Measurements from ENCODE around the gene SPA17. TPM values are rescaled to one million over a fixed set of nuclear protein-coding genes. Genes with fewer than 3 reads are reported as not detected.

SPA17 gene
- total and polyA plus RNA-seq, 2 of the 4 experiments (the other 2 are of a cell fraction), result 9.9 to 10.6 TPM

DNA sequence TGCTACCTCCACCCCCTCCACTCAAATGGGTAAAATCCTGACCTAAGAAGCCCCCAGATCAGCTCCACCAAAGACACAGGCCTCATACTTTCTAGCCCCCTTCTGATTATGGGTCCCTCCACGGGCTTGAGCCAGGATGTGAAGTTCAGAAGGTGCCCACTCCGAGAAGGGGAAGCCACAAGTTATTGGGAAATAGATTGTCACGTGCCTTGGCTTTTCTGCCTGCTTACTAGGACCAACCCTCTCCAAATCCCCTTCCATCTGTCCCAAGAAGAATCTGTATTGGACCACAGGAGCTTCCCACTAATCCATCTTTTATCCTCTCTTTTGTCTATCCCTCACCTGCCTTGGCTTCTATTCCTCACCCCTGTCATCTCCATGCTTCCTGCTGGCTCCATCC is 63.0 kb downstream of the SPA17 start:
- Histone ChIP-seq H2BK20ac (ENCODE audit: low read depth, low read length) (no peak overlapping the region), H2BK15ac (ENCODE audit: low read depth, low read length) (no peak overlapping the region), H2BK120ac (ENCODE audit: low read depth, low read length) (no peak overlapping the region), H3K23ac (ENCODE audit: low read depth, low read length) (no peak overlapping the region), H4K8ac (ENCODE audit: low read depth in 2 of 2, low read length in 2 of 2) (no peak overlapping the region), H3K4me3 (ENCODE audit: insufficient read depth, low read depth, low read length) (no peak overlapping the region), H3K4me2 (ENCODE audit: low read depth, low read length) (no peak overlapping the region), H3K14ac (replicated peaks; ENCODE audit: low read depth, low read length) (no peak overlapping the region), H4K5ac (ENCODE audit: low read depth, low read length) (no peak overlapping the region), H2BK5ac (ENCODE audit: low read depth, low read length, poor library complexity, severe bottlenecking) (no peak overlapping the region), H2AK9ac (replicated peaks; ENCODE audit: low read depth, low read length, poor library complexity) (no peak overlapping the region), H3K9me3 (ENCODE audit: control insufficient read depth, insufficient read depth, low read length) (no peaks in the 10 kb centered on the region), H3K27me3 (ENCODE audit: control insufficient read depth, insufficient read depth, low read length) (peaks cover 23% of the 10 kb centered on the region), H3K4me1 (ENCODE audit: control insufficient read depth, insufficient read depth, low read length) (peaks cover 2% of the 10 kb centered on the region; the same call in 1 of the 2 replicates), H2AK5ac (ENCODE audit: low read depth, low read length) (no peak overlapping the region), H3K18ac (ENCODE audit: low read depth, low read length) (no peak overlapping the region), H3K27ac (ENCODE audit: insufficient read depth, low read length) (no peak overlapping the region), H3K36me3 (ENCODE audit: control insufficient read depth, insufficient read depth, low read length) (no peaks in the 10 kb centered on the region), H3K9me1 (ENCODE audit: insufficient read depth, low read length) (0 out of 2 replicates have a peak, but pooled peaks cover 3% of the 10 kb centered on the region), H3K9ac (ENCODE audit: low read depth, low read length) (no peak overlapping the region), H3K4ac (ENCODE audit: low read depth, low read length) (no peak overlapping the region), H2AFZ (replicated peaks; ENCODE audit: low read length, poor library complexity) (no peak overlapping the region), H3K56ac (ENCODE audit: extremely low read depth, insufficient read depth, low read length) (no peak overlapping the region), H4K91ac (ENCODE audit: insufficient read depth, low read depth, low read length) (no peak overlapping the region), H4K20me1 (ENCODE audit: insufficient read depth, low read length) (no peaks in the 10 kb centered on the region), H3K79me1 (ENCODE audit: low read depth in 1 of 2, low read length in 2 of 2) (peaks cover 0 to 7% of the 10 kb centered on the region in 2 experiments; a peak in 2 of 4 replicates)
- dilution Hi-C loops (cut with HindIII; ENCODE audit: low sequenced_read_pairs, unreplicated experiment) (no loop called here), intact Hi-C loops (cut with micrococcal nuclease) (no loop called here), in situ Hi-C loops (cut with MboI; ENCODE audit: low sequenced_read_pairs) (no loop called here)
- POLR2A ChIA-PET (ENCODE audit: unreplicated experiment), result interaction anchor here (0.5 kb wide), 1 partner anchor 63 kb away, joined by 3 read pairs; the partner anchor contains the start of gene SPA17
- TF ChIP-seq MAZ (IDR thresholded peaks at IDR 0.05; ENCODE audit: borderline replicate concordance, low read depth, low read length) (no peak), RCOR1 (IDR thresholded peaks at IDR 0.05; ENCODE audit: insufficient replicate concordance, low read length) (no peak)
- CTCF ChIA-PET, result no interaction called here
- DNase-seq (no peak), ATAC-seq (ENCODE audit: low read depth) (no peak)
- 80% methylated on average over 1 of the region's 3 CpGs; no CpG with 5 or more reads in 1 of the 2 experiments for WGBS, 2 experiments (ENCODE audit: extremely low coverage in 2 of 2, insufficient read length in 1 of 2)
- no TSS peak for BruUV-seq (replicated peaks)
